ENCODE measurements around the gene MAML2.

DNA sequence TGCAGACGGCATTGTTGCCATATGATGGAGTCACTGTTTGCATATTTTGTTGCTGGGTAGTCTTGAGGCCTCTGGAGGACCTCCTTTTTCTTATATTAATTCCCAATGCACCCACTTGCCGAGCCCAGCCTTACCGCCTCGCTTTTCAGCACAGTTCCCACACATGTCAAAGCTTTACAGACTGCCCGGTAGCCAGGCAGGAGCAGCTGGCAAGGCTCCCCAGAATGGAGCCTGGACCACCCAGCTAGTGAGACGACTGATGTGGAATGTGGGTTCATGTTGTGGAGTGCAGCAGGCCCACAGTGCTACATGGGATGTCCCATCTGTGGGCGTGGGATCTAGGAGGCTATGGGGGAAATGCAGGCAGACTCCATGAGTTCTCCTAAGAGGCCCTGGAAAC is 319.7 kb downstream of the MAML2 start:
- TF ChIP-seq CTCF (IDR thresholded peaks at IDR 0.05) (no peak), POLR2AphosphoS5 (IDR thresholded peaks at IDR 0.05; ENCODE audit: low read depth, low read length) (no peak), EZH2phosphoT487 (IDR thresholded peaks at IDR 0.05; ENCODE audit: borderline replicate concordance, low read depth) (no peak), JUND (IDR thresholded peaks at IDR 0.05) (no peak), MXI1 (IDR thresholded peaks at IDR 0.05; ENCODE audit: low read depth, low read length) (no peak), FOXJ3 (CRISPR knock-in tag; IDR thresholded peaks at IDR 0.05) (no peak), RAD21 (IDR thresholded peaks at IDR 0.05; ENCODE audit: low read length) (no peak), SIN3A (IDR thresholded peaks at IDR 0.05; ENCODE audit: borderline replicate concordance, low read depth, low read length) (no peak), RCOR1 (IDR thresholded peaks at IDR 0.05; ENCODE audit: low read length) (no peak)
- TF ChIP-seq, protein P1, sequence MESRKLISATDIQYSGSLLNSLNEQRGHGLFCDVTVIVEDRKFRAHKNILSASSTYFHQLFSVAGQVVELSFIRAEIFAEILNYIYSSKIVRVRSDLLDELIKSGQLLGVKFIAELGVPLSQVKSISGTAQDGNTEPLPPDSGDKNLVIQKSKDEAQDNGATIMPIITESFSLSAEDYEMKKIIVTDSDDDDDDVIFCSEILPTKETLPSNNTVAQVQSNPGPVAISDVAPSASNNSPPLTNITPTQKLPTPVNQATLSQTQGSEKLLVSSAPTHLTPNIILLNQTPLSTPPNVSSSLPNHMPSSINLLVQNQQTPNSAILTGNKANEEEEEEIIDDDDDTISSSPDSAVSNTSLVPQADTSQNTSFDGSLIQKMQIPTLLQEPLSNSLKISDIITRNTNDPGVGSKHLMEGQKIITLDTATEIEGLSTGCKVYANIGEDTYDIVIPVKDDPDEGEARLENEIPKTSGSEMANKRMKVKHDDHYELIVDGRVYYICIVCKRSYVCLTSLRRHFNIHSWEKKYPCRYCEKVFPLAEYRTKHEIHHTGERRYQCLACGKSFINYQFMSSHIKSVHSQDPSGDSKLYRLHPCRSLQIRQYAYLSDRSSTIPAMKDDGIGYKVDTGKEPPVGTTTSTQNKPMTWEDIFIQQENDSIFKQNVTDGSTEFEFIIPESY (IDR thresholded peaks at IDR 0.05; ENCODE audit: borderline replicate concordance, low read depth): no peak

All from SK-N-SH (cell line).